DOHH2 (cell line): ENCODE data around the gene PPP4R1.

ENCODE experiments used
- H3F3A ChIP-seq: fragments of 200-600 bp; sonication (generic), shearing (Covaris generic); 2 replicates; pipeline ENCODE4 v1.6.0; 2016; ENCODE audit warnings: antibody characterized with exemption, mild to moderate bottlenecking; ENCODE audit not compliant: control insufficient read depth, insufficient read depth
- H3K27ac ChIP-seq: fragments of 200-600 bp; sonication (generic); 2 replicates; pipeline ENCODE4 v1.5.1; 2014; ENCODE audit warnings: low read depth, mild to moderate bottlenecking, low read length, moderate library complexity
- H3K27me3 ChIP-seq: fragments of 200-600 bp; sonication (generic); 2 replicates; pipeline ENCODE4 v1.6.1; 2014; ENCODE audit warnings: mild to moderate bottlenecking, low read length, mixed read lengths; ENCODE audit not compliant: control insufficient read depth
- H3K36me3 ChIP-seq: fragments of 200-600 bp; sonication (generic); 2 replicates; pipeline ENCODE4 v1.6.1; 2014; ENCODE audit warnings: mild to moderate bottlenecking, low read length, moderate library complexity, mixed read lengths; ENCODE audit not compliant: control insufficient read depth
- H3K4me1 ChIP-seq: fragments of 200-600 bp; sonication (generic); 2 replicates; pipeline ENCODE4 v1.6.1; 2014; ENCODE audit warnings: mild to moderate bottlenecking, low read length, mixed read lengths; ENCODE audit not compliant: control insufficient read depth
- H3K4me2 ChIP-seq: fragments of 200-600 bp; sonication (generic); 2 replicates; pipeline ENCODE4 v1.6.0; 2014; ENCODE audit warnings: mild to moderate bottlenecking, low read length, moderate library complexity
- H3K4me3 ChIP-seq: fragments of 200-600 bp; sonication (generic); 2 replicates; pipeline ENCODE4 v1.5.1; 2014; ENCODE audit warnings: mild to moderate bottlenecking, low read length, mixed read lengths
- H3K79me2 ChIP-seq: fragments of 200-600 bp; sonication (generic); 2 replicates; pipeline ENCODE4 v1.6.1; 2014; ENCODE audit warnings: mild to moderate bottlenecking, low read length, mixed read lengths; ENCODE audit not compliant: control insufficient read depth
- H3K9me2 ChIP-seq: fragments of 200-600 bp; sonication (generic); replicated peaks from 2 replicates; pipeline ENCODE4 v1.6.1; 2014; ENCODE audit warnings: mild to moderate bottlenecking, low read length, mixed read lengths; ENCODE audit not compliant: control insufficient read depth
- H3K9me3 ChIP-seq: fragments of 200-600 bp; sonication (generic); 2 replicates; pipeline ENCODE4 v1.6.1; 2014; ENCODE audit warnings: antibody characterized with exemption, low read length, mixed read lengths; ENCODE audit not compliant: control insufficient read depth, insufficient read depth
- H4K20me1 ChIP-seq: fragments of 200-600 bp; sonication (generic); 2 replicates; pipeline ENCODE4 v1.6.0; 2014; ENCODE audit warnings: low read depth, mild to moderate bottlenecking, antibody characterized with exemption, low read length, moderate library complexity; ENCODE audit not compliant: control insufficient read depth, insufficient read depth
- CTCF ChIP-seq: fragments of 200-600 bp; sonication (generic); IDR thresholded peaks from one replicate; pipeline ENCODE4 v1.5.1; 2014; ENCODE audit warnings: antibody characterized with exemption, mild to moderate bottlenecking, low read depth, low read length; ENCODE audit not compliant: poor library complexity, severe bottlenecking
- EZH2phosphoT487 ChIP-seq: fragments of 200-600 bp; sonication (generic); IDR thresholded peaks from 2 replicates; pipeline ENCODE4 v1.6.1; 2017; ENCODE audit warnings: borderline replicate concordance, mild to moderate bottlenecking, antibody characterized with exemption, low read length, moderate library complexity, mixed read lengths

The PPP4R1 gene

GRCh38 chr18:9565407-9565806, 49.0 kb downstream of the PPP4R1 start:
- H3K27ac ChIP-seq, result no peak overlapping the region
- H3K79me2 ChIP-seq, result no peaks in the 10 kb centered on the region
- no peaks in the 10 kb centered on the region for H3F3A ChIP-seq
- no peak overlapping the region for H3K4me3 ChIP-seq
- no peaks in the 10 kb centered on the region for H3K27me3 ChIP-seq
- H3K9me3 ChIP-seq, result no peaks in the 10 kb centered on the region
- H4K20me1 ChIP-seq, result no peaks in the 10 kb centered on the region
- no peaks in the 10 kb centered on the region for H3K9me2 ChIP-seq
- no peak overlapping the region for H3K4me2 ChIP-seq
- TF ChIP-seq CTCF, result no peak
- no peak for TF ChIP-seq EZH2phosphoT487
- H3K36me3 ChIP-seq, result peaks cover 27% of the 10 kb centered on the region
- H3K4me1 ChIP-seq, result peaks cover 6% of the 10 kb centered on the region; the same call in 1 of the 2 replicates

- TF ChIP-seq EZH2phosphoT487, result no peak
- no peak for TF ChIP-seq CTCF
- H3K27ac ChIP-seq, result no peak overlapping the region
- no peaks in the 10 kb centered on the region for H3F3A ChIP-seq
- no peaks in the 10 kb centered on the region for H4K20me1 ChIP-seq
- H3K4me1 ChIP-seq, result peaks cover 6% of the 10 kb centered on the region; the same call in 1 of the 2 replicates
- H3K27me3 ChIP-seq, result no peaks in the 10 kb centered on the region
- H3K4me2 ChIP-seq, result no peak overlapping the region
- H3K9me3 ChIP-seq, result no peaks in the 10 kb centered on the region
- no peak overlapping the region for H3K4me3 ChIP-seq
- peaks cover 31% of the 10 kb centered on the region for H3K36me3 ChIP-seq
- H3K9me2 ChIP-seq, result no peaks in the 10 kb centered on the region
- no peaks in the 10 kb centered on the region for H3K79me2 ChIP-seq
Measured at GRCh38 chr18:9563331-9563730, 51.0 kb downstream of the PPP4R1 start.

- no peak for TF ChIP-seq CTCF
- no peak for TF ChIP-seq EZH2phosphoT487
- Histone ChIP-seq H3K36me3 (peaks cover 31% of the 10 kb centered on the region), H3K9me2 (no peaks in the 10 kb centered on the region), H4K20me1 (no peaks in the 10 kb centered on the region), H3F3A (no peaks in the 10 kb centered on the region), H3K4me2 (no peak overlapping the region), H3K9me3 (no peaks in the 10 kb centered on the region), H3K27me3 (no peaks in the 10 kb centered on the region), H3K27ac (no peak overlapping the region), H3K4me3 (no peak overlapping the region), H3K4me1 (peaks cover 5% of the 10 kb centered on the region; the same call in 1 of the 2 replicates), H3K79me2 (no peaks in the 10 kb centered on the region)
Measured at GRCh38 chr18:9562584-9562983, 51.8 kb downstream of the PPP4R1 start.
